Muscle of arm (tissue), 12 donors: ENCODE measurements around the gene ZCCHC18. TPM values are rescaled to one million over a fixed set of nuclear protein-coding genes. Genes with fewer than 3 reads are reported as not detected.
A peak's percentile ranks its signal among the peaks of the same experiment; 100 is the strongest.

Experiments
- DNase-seq: peaks from one replicate; pipeline ENCODE4 v3.0.0-alpha.2; 2013
- polyA plus RNA-seq, 12 donors: library from polyadenylated mRNA; unstranded; fragments of 120-200 nt; gene quantifications; one replicate each; pipeline ENCODE4 v1.2.1, GENCODE V29; 2013; ENCODE audit not compliant: insufficient read length in 12 of 12

The ZCCHC18 gene
- polyA plus RNA-seq, 12 donors, result 1.8 to 3.1 (median 2.4) TPM; not detected in 2

DNA sequence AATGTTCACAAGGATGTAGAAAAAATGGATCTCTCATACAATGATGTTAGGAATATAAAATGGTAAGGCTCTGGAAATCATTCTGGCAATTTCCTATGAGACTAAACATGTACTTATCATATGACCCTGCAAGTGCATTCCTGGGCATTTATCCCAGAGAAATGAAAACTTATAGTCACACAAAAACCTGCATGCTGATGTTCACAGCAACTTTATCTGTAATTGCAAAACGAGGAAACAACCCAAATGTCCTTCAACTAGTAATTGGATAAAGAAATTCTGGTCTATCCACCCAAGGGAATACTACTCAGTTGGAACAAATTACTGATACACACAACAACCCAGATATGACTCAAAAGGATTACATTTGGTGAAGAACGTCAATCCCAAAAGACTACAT lies 14.5 kb downstream of the ZCCHC18 start:
- no peak for DNase-seq

DNA sequence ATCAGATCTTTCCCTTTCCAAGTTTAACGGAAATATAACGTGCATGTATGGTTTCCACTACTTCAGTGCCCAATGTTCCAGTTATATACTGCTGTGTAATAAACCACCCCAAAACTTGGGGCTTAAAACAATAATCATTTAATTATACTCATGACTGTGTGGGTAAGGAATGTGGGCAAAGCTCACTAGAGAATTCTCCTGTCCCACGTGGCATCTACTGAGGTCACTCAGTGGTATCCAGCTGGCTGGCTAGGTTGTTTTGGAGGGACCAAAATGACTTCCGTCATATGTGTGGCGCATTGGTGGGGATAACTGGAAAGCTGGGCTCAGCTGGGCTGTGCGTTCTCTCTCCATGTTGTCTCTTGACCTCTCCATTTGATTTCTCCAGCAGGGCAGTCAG lies 18.5 kb downstream of the ZCCHC18 start:
- no peak for DNase-seq

DNA sequence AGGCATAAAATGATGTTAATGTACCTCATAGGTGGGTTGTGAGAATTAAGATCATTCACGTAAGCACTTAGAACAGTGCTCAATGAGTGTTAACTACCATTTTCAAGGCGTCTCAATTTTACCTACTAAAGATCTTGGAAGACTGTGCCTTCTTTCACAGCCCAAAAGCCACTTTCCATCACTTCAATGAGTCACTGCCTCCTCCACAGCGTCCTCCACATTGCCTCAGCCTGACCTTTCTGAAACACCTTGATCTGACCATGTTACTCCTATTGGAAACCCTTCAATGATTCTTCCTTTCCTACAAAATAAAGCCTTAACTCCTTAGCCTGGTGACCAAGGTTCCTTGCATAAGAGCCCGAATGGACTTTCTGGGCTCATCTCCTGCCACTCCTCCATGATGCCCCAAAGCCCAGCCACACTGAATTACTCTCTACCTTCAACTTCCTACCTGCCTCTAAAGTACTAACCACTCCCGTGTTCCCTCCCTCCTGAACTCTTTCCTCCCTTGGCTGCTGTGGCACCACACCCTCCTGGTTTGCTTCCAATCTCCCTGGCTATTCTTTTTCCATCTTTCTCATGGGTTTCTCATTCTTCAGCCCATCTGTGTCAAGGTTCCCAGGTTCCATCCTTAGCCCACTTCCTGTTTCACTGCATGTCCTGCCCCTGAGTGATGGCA lies 22.4 kb downstream of the ZCCHC18 start:
- no peak for DNase-seq

DNA sequence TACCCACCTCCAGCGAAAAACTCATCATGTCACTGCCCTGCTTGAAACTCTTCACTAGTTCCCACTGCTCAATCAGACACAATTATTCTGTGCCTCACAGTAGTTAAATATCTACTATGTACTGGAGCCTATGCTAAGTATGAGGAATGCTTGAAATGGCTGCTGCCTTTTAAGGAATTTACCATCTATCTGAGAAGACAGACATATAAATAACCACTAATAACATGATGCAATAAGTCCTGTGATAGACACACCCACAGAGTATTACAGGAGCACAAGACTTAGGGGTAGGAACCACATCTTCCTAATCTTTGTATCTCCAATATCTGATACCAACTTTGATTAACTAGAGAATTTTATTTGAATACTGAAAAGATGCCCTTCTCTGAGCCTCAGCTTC lies 23.4 kb downstream of the ZCCHC18 start:
- no peak for DNase-seq

DNA sequence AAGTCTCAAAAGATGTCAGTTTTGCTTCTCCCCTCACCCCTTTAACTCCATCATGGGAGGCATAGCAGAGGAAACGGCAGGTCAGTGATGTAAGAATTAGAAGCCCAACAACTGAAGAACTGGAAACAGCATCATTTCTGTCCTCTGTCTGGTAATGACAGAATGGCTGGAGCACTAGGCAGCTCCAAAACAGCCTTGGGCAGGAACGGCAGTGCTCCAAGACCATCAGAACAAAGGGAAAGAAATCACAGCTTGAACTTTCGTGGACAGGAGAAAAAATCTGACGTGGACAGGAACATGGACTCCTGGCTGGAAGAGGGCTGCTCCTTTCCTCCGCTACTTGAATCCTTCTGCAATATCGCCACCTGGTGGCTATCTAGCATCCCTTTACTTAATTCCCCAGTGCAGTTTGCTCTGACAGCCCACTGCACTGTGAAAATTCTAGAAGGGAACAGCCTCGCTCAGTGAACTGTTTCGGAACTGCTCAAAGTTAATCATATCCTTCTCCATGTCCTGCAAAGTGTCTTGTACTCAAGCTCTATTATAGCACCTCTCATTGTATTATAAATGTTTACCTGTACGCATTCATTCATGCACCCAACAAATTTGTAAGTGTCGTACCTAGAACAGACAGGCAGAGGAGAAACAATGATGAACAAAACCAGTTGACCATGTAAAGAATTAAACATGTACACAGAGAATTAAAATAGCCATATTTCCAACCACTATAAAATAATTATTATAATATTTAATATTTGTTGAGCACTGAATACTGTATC lies 24.1 kb downstream of the ZCCHC18 start:
- DNase-seq, result peak; percentile 87

DNA sequence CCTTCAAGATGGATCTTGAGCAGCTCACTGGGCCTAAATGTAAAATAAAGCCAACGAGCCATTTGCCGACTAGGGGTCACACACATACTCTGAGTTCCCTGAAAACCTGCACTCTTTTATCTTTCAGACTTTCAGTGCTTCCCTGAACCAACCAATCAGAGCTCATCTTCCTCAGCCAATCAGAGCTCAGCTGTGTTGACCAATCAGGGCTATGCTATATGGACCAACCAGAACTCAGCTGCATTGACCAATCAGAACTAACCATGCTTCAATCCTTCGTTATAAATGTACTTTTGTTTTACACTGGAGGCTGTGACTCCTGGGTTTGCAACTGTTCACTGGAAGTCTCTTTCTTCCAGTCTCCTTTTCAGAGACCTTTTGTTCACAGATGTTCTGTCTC lies 25.2 kb downstream of the ZCCHC18 start:
- DNase-seq, result no peak

DNA sequence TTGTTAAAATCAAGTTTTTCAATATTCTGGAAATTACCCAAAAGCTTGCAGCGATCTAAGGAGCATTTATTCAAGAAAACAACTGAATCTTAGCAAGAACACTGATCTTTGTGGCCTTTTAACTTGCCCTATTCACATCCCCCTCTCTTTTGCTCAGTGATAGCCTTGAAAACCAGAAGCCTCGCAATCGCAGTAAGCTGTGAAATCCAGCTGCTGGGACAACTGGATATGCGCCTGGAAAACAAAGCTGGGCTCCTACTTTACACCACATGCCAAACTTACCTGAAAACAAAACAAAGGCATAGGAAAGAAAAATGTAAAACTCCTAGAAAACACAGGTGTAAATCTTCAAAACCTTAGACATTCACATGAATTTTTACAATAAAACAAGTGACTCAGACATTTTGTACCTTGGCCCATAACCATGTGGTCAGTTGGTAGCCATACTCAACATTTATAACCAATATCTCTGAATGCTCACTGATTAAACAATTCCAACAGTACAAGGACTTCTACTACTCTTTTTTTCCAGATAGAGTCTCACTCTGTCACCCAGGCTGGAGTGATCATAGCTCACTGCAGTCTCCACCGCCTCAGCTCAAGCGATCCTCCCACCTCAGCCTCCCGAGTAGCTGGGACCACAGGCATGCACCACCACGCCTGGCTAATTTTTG lies 28.9 kb downstream of the ZCCHC18 start:
- DNase-seq, result no peak

DNA sequence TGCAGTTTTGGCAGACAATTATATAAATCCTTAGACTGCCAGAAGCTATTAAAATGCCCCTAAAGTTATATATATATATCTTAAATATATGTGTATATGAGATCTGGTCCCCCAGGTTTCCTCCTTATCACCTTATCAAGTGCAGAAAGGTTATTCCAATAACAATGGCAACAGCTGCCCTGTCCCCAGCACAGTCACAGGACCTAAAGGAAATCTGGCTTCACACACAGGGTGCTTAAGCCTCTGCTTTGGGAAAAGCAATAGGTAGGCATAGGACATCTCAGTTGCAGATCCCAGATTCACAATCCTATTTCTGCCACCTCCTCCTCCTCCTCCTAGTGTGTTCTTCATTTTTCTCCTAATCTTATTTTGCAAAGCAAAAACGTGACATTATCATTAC lies 38.7 kb downstream of the ZCCHC18 start:
- DNase-seq, result no peak

DNA sequence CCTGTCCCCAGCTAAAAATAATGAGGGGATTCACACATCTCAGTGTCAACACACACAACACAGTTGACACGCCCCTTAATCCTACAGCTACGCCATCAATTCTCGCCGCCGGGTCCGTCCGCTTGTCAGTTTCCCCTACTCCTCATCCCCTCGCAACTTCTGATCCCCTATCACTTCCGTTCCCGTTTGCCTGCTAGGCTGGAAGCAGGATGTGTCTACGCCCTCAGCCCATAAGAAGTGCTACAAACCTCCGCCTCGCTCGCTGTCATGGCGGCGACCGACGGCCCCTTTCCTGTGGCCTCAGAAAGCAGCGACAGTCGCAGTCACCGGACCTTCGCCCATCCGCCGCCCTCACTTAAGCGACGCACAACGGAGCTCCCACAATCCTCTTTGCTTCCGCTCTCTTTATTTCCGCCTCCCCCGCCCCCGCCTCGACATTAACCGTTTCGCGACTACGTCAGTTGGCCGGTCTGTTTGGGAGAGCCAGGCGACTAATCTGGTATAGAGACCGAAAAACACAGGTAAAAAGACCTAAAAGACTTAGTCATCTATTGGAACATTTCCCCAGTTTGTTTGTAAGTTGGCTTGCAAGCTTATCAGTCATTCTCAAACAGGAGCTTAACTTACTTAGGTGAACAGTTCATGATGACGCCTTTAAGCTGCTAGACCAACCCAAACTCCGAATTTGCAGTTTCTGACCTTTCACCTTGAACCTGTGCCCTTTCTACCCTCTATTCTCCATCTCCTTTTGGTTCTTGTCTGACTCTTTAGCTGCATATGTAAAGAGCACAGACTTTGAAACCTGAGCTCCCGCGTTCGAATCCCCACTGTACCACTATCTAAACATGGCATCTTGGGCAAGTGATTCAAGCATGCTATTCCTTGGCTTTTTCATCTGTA lies 44.6 kb downstream of the ZCCHC18 start, which contains the start of gene SLC25A53:
Gene SLC25A53 (minus strand): TSS at position 380 of the 900 bp plus-strand sequence. CDS start 51,752 bp downstream, outside the sequence.
- peak; percentile 82 for DNase-seq

Other genes starting within 250 kb of the ZCCHC18 start
- 10 to 100 TPM in 6 of 12 donors, 1 to 10 TPM in 5, not detected in 1; 4.7 to 29.7 (median 10.3) TPM for gene TMSB15B, start 149.9 kb upstream of the ZCCHC18 start, polyA plus RNA-seq
- not detected for gene H2BW1, start 98.8 kb upstream of the ZCCHC18 start, polyA plus RNA-seq
- under 1 TPM in 10 of 12 donors, not detected in 2; 0.18 to 0.65 (median 0.37) TPM for gene H2BW2, start 72.6 kb upstream of the ZCCHC18 start, polyA plus RNA-seq
- gene TMSB15C, start 36.3 kb upstream of the ZCCHC18 start, polyA plus RNA-seq, result 10 to 100 TPM in 1 of 12 donors, 1 to 10 TPM in 10, not detected in 1; 3.4 to 13.9 (median 5.8) TPM
- 10 to 100 TPM in 1 of 12 donors, 1 to 10 TPM in 9, not detected in 2; 4.9 to 10.9 (median 6.9) TPM for gene SLC25A53, start 44.5 kb downstream of the ZCCHC18 start, polyA plus RNA-seq
- 10 to 100 TPM in 11 of 12 donors, not detected in 1; 13.2 to 20.2 (median 18.2) TPM for gene FAM199X, start 53.9 kb downstream of the ZCCHC18 start, polyA plus RNA-seq
- gene ESX1, start 142.4 kb downstream of the ZCCHC18 start, polyA plus RNA-seq, result not detected